NB4 (cell line): ENCODE measurements around the gene TEAD1.

Experiments used
- DNase-seq: peaks from one replicate; pipeline ENCODE4 v3.0.0; 2010; ENCODE audit warnings: low read depth
- H3K4me3 ChIP-seq: one replicate; pipeline ENCODE4 v1.5.1; 2011; ENCODE audit warnings: mild to moderate bottlenecking, low read depth, low read length, moderate library complexity
- CTCF ChIP-seq: IDR thresholded peaks from one replicate; pipeline ENCODE4 v1.5.1; 2012; ENCODE audit warnings: low read depth, low read length
- MAX ChIP-seq: IDR thresholded peaks from 2 replicates; pipeline ENCODE4 v1.6.1; 2011; ENCODE audit warnings: low read depth, low read length
- MYC ChIP-seq: IDR thresholded peaks from 2 replicates; pipeline ENCODE4 v1.6.1; 2011; ENCODE audit warnings: low read depth, low read length
- POLR2A ChIP-seq: IDR thresholded peaks from 2 replicates; pipeline ENCODE4 v1.6.1; 2011; ENCODE audit warnings: mild to moderate bottlenecking; ENCODE audit not compliant: insufficient read length; ENCODE audit errors: extremely low read depth

The TEAD1 gene

GRCh38 chr11:12838463-12839123 lies 164.4 kb downstream of the TEAD1 start:
- no peak overlapping the region for H3K4me3 ChIP-seq
- no peak for DNase-seq
- TF ChIP-seq POLR2A: no peak
- no peak for TF ChIP-seq MAX

- no peak for DNase-seq
- TF ChIP-seq POLR2A: no peak
- TF ChIP-seq CTCF: no peak
- TF ChIP-seq MYC: no peak
- TF ChIP-seq MAX: no peak
- no peak overlapping the region for H3K4me3 ChIP-seq
Observed at GRCh38 chr11:12840871-12841660, 166.8 kb downstream of the TEAD1 start.

GRCh38 chr11:12841946-12842630 lies 167.9 kb downstream of the TEAD1 start:
- no peak overlapping the region for H3K4me3 ChIP-seq
- TF ChIP-seq POLR2A (no peak), CTCF (no peak), MAX (no peak), MYC (no peak)
- DNase-seq: peak; percentile 22

GRCh38 chr11:12842933-12843636 lies 168.9 kb downstream of the TEAD1 start:
- no peak for TF ChIP-seq MAX
- no peak for TF ChIP-seq POLR2A
- no peak for TF ChIP-seq CTCF
- TF ChIP-seq MYC: no peak
- no peak overlapping the region for H3K4me3 ChIP-seq
- no peak for DNase-seq

- H3K4me3 ChIP-seq: no peak overlapping the region
- TF ChIP-seq MAX: no peak
- no peak for DNase-seq
Observed at GRCh38 chr11:12845163-12845562, 170.9 kb downstream of the TEAD1 start.

- H3K4me3 ChIP-seq: no peak overlapping the region
- DNase-seq: no peak
- TF ChIP-seq MAX (no peak), CTCF (no peak), POLR2A (no peak), MYC (no peak)
Observed at GRCh38 chr11:12845739-12846358, 171.6 kb downstream of the TEAD1 start.
